Liver (tissue), 3 donors: ENCODE results near the gene RNF144A.

Experiments used
- HNF4G ChIP-seq: IDR thresholded peaks from 2 replicates; pipeline ENCODE4 v1.6.1; 2016; ENCODE audit warnings: antibody characterized with exemption
- JUND ChIP-seq, 2 donors: IDR thresholded peaks; 2 replicates each; pipeline ENCODE4 v1.6.1; 2016; ENCODE audit warnings: antibody characterized with exemption in 2 of 2
- YY1 ChIP-seq: IDR thresholded peaks from 2 replicates; pipeline ENCODE4 v1.6.1; 2016; ENCODE audit warnings: antibody characterized with exemption, mild to moderate bottlenecking
- ZBTB33 ChIP-seq: IDR thresholded peaks from 2 replicates; pipeline ENCODE4 v1.6.1; 2016; ENCODE audit warnings: antibody characterized with exemption
- TF ChIP-seq, protein P1 (sequence below): fragments of 150-350 bp; IDR thresholded peaks from 2 replicates; pipeline ENCODE4 v1.5.1; 2017; ENCODE audit warnings: improper control_type of control experiment, low read depth, low read length; ENCODE audit not compliant: missing input control
- donor health status: healthy.
- donor health status: healthy.

DNA sequence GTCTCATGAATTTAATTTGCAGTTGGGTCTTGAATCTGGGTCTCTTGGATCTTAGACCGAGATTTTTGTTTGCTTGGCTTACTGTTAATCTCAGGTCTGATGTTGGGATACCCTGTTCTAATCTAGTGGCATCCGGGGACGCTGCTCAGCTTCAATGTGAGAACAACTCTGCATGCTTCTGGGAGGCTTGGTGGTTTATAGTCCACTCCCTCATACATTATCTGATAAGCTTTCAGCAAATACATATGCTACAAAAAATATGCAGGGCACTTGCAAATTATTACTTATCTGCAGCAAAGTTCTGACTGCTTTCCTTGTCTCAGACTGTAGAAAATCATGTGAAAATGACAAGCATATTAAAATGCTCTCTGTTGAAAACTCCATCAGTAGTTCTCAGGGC, 39.4 kb downstream of the RNF144A start:
- TF ChIP-seq, protein P1, sequence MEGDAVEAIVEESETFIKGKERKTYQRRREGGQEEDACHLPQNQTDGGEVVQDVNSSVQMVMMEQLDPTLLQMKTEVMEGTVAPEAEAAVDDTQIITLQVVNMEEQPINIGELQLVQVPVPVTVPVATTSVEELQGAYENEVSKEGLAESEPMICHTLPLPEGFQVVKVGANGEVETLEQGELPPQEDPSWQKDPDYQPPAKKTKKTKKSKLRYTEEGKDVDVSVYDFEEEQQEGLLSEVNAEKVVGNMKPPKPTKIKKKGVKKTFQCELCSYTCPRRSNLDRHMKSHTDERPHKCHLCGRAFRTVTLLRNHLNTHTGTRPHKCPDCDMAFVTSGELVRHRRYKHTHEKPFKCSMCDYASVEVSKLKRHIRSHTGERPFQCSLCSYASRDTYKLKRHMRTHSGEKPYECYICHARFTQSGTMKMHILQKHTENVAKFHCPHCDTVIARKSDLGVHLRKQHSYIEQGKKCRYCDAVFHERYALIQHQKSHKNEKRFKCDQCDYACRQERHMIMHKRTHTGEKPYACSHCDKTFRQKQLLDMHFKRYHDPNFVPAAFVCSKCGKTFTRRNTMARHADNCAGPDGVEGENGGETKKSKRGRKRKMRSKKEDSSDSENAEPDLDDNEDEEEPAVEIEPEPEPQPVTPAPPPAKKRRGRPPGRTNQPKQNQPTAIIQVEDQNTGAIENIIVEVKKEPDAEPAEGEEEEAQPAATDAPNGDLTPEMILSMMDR = no peak
- TF ChIP-seq JUND (IDR thresholded peaks at IDR 0.05) (no peak), ZBTB33 (no peak), HNF4G (no peak), YY1 (no peak)
